Amniotic epithelial cell (primary cell): Measurements from ENCODE around the gene SCN3B.

ENCODE experiments used
- DNase-seq: peaks from one replicate; pipeline ENCODE4 v3.0.0-alpha.2; 2010; ENCODE audit warnings: low read depth

SCN3B gene

DNA sequence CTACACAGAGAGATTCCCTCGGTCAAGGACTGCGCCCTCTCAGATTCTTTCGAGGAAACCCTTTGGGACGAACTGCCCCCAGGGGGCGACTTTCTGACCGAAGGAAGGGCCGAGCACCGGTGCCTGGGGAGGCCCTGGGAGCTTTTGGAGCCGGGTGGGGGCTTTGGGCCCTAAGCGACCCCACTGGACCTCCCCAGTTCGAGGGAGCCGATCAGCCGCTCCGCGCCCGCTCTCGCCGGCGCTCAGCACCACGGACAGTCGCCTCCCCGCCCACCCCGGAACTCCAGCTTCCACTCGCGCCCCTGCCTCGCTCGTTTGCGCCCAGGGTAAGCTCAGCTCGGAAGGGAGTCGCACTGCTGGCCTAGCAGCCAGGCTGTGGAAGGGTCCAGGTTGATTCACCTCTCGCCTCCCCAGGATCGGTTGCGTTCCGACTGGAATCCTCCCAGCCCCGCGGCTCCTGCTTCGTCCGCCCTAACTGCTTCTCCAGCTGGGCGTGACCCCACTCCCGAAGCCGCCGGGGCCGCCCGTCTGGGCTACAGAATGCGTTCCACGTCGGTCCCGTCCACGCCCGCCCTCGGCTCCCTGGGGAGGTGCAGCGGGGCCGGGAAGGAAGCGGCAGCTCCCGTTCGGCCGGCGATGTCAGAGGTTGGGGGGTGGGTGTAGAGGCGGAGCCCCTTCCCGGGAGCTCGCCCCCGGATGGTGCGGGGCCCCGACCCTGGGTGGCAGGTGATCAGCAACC lies 428 bp downstream of the SCN3B start:
- DNase-seq: peak; percentile 39

DNA sequence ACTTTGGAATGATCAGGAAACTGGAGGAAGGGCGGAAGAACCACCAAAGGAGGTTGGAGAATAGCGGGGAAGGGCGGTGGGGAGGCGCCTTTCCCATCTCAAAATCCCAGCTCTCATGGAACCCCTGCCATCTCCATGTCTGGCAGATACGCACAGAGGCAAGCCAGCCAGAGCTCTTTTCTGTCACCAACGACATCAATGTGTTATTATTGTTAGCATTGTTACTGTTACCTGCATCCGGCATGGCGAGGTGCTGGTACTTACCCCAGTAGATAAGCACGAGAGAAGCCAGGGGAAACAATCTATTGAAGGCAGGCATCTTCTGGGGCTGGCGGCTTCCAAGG lies 969 bp downstream of the SCN3B start:
- DNase-seq: no peak

DNA sequence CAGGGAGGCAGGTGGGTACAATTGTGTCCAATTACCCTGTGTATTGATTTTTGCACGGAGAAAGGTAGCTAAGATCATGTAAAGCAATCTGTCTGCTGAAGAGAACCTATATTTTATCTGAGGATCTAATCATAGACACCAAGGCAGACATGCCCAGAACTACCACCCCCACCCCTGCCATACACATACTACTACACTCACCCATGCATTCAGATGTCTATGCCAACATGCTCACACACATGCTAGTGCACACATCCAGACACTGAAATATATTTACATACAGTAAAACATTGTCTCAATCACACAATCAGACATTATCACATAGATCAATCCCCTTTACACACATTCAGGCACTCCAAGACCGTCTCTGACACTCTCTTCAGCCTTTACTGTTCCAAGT lies 1.8 kb downstream of the SCN3B start:
- no peak for DNase-seq

DNA sequence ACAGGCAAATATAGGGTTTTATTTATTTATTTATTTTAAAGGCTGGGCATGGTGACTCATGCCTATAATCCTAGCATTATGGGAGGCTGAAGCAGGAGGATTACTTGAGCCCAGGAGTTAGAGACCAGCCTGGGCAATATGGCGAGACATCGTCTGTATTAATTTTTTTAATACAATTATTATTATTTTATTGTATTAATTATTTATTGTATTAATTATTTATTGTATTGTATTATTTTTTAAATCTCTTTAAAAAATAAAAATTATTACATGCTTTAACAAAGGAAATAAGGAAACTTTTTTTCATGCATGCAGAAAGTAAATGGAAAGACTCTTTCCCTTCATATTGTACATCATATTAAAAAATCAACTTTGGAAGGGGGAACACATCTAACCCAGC lies 3.5 kb downstream of the SCN3B start:
- no peak for DNase-seq

DNA sequence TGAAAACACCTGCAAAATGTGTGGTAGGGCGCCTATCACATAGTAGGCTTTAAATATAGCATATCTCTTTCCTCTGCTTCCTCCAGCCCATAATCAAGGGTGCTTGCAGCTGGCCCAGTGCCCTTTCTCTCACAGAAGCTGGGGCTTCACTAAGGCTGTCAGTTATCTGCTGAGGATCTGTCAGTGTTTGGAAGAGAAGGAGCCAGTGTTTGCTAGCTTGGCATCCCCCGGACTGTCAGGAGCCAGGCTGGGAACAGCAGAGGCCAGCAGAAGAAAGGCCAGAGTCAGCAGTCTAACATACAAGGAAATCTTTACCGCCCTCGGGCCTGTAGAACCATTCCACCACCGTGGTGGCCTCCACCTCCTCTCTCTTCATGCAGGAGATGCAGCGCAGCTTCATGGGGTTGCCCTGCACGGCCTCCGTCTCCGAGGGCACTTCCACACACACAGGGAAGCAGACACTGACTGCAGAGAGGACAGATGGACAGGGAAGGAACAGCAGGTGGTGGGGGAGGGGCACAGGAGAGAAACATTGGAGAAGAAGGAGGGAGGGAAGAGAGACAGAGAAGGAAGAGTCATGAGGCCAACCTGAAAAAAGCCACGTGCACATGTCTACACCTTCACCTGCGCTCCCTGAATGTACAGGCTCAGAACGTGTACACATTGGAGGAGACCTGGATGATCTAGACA lies 9.0 kb downstream of the SCN3B start:
- DNase-seq: no peak

DNA sequence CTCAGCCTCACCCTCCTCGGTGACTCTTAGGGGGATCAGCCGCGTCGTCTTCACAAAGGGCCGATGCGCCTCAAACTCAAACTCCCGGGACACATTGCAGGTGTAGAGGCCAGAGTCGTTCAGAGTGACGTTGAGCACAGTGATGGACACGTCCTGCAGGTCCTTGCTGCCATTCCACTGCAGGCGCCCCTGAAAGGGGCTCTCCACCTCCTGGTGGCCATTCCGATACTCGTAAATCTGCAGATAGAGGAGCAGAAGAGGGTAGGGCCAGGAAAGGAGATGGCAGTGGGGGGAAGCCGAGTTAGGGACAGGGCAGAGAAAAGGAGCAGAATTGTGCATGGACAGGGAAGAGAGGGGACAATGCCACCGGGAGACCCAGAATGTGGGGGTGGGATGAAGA lies 12.0 kb downstream of the SCN3B start:
- DNase-seq: no peak

DNA sequence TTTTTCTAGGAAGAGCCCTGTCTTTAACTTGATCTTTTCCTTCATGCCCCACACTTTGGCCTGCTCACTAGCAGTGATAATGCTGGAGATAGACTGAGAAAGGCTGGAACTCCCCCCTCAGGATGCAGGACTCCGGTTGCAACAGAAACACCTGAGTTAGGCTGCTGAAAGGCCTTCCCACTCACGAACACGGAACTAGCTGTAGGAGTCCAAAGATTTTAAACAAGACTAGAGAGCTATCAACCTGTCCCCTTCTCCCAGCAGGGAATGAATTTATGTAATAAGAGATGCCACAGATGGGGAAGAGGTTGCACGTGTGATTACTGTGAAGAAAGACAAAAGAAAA lies 13.0 kb downstream of the SCN3B start:
- DNase-seq: no peak

DNA sequence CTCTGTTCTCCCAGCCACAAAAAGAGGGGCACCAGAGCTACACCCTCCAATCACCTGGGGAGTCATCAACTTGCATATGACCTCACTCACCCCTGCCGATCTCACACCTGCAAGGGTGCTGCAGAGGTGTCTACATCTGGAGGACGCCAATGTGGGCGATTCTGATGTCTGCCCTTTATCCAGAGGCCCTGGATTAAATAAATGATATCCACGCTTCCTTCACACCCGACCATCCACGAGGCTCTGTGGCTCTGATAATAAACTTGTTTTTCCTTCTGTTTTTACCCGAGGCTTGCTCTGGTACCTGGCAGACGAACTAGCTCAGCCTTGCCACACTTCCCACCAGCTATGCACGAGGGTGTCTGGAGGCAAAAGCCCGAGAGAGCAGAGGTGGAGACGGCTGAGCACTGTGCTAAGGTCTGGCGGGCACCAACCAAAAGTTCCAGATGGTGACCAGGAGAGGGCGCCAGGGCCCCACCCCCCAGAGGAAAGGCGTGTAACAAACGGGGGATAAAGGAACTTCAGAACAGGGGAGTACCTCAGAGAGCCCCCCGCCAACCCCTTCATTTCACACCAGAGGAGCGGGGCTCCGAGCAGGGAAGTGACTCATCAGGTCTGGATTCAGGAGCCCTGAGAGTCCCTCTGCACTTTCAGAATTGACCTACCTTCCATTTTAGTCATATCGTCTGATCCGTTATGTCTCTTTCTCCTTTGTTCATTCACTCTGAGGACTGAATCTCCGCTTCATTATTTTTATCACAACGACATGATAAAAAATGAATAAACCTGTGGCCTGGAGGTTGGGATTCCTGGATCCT lies 13.5 kb downstream of the SCN3B start:
- peak; percentile 13 for DNase-seq

DNA sequence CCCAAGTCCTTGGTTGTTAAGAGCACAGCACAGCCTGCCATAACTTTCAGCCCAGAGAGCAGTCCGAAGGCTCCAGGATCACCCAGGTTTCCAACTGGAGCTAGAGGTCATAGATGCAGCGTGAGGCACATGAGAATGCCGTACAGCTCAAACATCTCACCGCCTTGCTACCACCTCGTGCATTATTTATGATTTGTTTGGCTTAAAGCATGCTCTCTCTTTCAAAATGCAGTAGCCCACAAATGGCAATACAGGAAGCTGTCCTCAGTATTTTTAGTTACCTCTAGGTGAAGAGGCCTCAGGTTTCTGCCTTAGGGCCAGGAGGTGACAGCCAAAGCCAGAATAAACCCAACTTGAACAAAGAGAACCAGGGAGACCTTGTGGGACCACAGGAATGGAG lies 14.4 kb downstream of the SCN3B start:
- no peak for DNase-seq

DNA sequence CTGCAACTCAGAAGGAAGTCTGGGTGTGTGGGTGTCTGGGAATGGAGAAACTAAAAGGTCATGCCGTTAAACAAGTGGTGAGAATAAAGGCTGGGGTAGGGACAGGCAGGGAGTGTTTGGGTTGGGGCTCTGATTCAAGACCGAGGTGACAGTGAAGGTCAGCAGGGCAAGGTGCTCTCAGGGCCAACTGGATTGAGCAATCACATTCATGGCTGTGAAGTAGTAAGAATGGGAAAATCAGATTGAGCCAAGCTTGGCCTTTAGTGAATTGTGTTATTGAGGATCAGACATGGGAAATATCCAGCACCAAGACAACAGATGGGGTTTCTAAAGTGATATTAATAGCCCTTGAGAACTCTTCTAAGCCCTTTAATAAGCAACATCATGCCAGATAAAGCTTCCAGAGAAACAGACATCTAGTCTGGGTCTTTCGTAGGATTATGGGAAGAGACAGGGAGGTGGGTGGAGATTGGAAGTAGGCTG lies 24.3 kb downstream of the SCN3B start:
- peak; percentile 16 for DNase-seq

DNA sequence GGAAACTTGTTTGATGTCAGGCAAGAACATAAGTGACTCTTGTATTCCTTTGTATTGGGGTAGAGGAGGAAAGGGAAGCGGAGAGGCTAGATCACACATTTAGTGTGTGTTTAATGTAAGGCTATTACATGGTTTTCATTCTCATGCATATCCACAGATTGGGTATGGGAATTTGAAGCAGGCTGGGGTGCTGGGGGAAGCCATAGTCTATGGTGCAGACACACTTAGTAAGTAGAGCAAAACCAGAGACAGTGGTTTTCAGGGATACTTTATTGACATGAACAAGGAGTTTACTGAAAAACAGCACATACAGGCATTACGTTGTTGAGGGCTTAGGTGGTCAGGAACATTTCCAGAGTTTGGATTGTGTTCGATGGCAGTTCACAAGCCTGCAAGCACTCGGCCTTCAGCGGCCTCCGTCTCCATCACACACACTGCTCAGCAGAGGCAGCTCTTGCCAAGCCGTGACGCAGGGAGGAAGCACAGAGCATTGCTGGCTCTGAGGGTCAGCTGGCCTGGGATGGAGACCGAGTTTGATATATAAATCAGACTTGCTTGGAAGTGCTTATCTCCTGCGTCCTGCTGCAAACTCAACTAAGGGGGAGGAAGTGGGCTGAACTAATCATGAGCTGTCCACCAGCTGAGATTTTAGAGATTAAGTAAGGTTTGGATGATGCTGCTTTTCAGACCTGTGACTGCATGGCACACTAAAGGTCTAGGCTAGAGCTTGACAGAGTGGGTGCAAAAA lies 25.3 kb downstream of the SCN3B start:
- DNase-seq: peak; percentile 93

DNA sequence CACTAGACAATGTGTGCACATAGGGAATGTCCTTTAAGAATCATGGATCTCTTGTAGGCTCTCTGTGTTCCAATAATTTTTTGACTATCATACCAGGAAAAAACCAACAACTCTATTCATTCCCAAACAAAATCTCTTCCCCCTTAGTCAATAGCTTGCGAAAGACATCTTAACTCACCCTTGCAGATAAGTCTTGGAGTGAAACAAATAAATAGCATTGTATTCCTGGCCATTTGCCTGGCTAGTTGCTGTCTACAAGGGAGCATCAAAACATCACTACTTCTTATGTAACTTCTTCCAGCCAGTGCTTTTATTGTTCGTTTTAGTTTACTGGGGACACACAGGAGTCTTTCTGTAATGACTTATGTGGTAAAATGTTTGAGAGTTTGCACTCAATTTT lies 29.4 kb downstream of the SCN3B start:
- DNase-seq: peak; percentile 75

DNA sequence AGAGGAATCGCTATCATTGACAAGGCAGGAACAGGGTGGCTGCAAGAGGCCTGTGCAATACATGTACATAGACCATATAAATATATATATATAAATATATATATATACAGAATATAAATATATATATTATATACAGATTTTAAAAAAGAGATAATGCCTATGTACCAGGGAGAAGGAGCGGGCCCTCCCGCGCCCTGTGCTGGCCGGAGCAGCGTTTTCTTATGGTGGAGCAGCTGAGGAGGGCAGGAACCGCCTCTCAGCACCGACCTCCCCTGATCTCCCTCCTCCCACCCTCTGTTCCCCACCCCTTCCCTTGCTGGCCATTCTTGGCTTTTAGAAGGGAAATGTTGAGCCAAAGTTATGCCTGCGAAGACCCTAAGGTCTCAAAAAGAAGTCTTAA lies 31.8 kb downstream of the SCN3B start:
- DNase-seq: no peak

DNA sequence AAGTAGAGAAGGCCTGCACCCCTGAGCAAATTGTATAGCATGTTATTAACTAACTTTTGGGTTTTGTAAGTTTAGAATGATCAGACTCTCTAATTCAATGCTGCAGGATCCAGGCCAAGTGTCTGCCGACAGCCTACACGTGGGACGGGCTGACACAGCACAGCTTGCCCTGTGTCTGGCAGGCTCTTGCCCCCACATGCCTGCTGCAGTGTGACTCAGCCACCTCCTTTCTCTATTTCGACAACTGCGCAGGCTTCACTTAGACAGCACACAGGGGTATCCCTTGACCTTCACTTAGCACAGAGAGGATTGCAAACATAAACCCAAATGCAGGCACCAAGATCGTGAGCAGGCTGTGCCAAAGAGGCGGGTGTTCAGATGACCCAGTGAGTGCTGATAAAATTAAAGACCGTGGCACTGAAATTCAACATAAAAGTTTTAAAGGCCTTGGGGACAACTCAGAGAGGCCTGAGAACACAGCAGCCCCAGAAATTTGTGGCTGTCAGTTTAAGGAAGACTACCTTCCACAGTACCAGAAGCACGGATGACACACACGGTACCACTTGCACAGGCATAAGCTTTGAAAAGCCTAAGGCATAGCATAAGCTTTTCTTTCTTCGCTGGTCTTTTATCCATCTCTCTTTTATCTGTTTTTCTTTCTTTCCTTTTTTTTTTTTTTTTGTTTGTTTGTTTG lies 37.8 kb downstream of the SCN3B start:
- DNase-seq: peak; percentile 84

DNA sequence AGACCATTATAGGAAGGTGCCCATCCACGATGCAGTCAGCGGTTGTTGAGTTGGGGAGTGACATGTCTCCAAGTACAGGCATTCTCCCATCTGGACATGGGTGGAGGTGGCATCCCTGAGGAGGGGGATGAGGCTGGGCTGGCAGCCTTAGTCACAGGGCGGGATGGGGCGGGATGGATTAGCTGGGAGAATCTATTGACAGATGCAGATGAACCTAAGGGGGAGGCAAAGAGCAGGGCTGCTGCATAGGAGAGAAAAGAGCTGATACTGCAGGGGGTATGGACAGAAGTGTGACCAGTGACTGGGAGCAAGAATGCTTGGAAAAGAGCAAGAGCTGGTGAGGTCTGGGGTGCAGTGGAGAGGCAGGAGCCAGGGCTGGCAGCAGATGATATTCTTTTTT lies 42.7 kb downstream of the SCN3B start:
- no peak for DNase-seq

DNA sequence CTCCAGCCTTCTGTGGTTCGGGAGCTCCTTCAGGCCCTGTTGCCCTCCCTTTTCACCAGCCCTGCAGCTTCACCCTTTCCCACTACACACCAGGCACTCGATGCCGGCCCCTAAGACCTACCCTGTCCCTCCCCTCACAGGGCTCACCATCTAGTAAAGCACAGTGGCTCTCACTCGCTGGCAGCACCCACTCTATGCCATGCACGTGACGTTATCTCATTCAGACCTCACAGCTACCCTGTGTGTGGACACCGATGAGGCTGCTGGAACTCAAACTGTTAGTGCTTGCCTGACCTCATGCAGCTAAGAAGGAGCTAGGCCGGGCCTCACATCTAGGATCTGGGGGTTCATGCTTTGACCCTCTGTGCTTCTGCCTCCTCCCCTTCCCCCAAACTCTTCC lies 45.5 kb downstream of the SCN3B start:
- no peak for DNase-seq

DNA sequence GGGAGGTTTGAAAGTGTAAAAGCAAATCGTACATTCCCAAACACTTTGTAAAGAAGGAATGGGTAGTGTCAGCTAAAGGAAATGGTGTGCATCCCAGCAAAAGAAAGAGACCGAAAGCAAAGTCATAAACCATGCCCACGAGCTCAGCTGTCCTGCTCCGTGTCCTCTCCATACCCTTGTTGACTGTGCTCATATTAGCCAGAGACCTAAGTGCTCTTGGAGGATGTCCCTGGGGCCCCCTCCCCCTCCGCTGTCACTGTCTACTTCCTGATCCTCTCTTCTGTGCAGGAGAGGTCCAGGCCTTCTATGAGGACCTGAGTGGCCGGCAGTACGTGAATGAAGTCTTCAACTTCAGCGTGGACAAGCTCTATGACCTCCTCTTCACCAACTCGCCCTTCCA lies 46.1 kb downstream of the SCN3B start:
- no peak for DNase-seq

DNA sequence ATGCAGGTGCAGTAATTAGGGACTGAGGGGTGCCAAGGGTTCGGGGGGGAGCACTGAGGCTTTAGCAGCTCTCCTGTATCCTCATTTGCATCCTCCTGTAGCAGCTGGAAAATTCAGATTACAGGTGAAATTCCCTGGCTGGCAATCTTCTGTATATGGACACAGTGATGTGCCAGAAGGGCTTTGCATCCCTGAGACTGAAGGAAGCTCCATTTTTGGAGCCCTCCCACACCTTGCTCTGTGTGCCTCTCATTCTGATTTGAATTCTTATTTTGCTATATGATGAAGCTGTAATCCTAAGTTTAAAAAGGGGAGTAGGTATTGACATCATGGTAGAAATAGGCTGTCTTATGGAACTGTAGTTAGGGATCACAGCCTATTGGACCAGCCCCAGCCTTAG lies 46.6 kb downstream of the SCN3B start:
- DNase-seq: no peak

DNA sequence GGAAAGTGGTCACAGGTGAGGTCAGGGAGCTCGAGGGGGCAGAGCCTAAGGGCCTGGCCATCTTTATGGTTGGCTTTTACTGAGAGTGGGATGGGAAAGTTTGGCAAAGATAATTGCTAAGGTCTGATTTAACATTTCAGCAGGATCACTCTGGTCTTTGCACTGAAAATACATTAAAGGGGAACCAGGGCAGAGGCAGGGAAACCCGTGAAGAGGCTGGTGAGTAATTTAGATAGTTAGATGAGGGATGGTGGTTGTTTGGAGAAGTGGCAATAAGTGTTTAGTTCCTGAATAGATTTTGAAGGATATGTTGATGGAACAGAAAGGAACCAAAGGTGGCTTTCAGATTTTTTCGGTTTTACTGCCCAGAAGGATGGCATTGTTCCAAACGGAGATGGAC lies 50.8 kb downstream of the SCN3B start:
- no peak for DNase-seq

DNA sequence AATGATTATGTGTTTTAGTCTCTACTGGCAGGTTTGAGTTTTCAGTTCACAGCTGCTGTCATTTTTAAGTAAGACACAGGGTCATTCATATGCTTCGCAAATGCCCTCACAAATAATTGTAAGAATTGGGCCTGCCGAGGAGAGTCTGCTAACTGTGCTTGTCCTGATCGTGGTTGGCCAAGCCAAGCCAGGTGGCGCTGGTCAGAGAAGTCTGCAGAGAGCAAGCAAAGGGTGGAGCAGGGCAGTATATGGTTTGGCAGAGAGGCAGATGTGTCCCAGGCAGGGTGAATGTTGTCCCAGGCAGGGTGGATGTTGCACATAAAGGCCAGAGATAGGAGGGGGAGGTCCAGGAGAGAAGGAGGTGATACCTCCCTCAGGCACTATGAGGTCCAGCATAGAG lies 52.7 kb downstream of the SCN3B start:
- no peak for DNase-seq

DNA sequence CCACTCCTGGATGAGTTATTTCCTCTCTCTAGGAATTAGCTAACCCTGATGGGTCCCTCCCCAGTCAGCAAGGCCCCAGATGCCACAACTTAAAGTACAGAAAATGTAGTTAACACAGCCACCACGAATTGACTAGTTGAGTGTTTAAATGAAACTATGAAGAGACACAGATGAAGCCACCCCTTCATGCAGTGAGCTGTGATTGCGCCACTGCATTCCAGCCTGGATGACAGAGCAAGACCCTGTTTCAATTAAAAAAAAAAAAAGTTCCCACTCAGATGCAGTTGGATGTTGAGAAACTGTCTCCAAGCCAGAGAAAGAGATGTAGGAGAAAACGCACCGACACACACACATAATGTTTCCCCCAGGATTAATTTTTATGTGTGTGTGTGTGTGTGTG lies 53.3 kb downstream of the SCN3B start:
- peak; percentile 56 for DNase-seq

DNA sequence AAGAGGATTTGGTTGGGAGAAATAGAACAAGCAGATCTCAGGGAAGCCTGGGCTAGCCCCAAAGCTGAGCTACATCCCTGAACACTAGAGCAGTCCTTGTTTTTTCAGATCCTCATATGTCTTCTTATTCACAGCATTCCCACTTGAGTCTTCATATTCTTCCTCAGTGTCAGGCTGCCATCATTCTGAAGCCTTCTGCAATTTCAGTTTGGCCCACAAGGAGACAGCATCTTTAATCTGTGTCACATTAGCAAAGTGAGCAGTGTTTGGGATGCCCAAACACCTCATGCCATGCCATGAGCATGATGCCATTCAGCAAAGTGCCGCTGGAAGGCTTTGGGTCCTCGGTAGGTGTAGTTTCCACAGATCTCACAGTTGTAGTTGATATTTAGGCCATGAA lies 56.6 kb downstream of the SCN3B start:
- no peak for DNase-seq
